Fibroblast of mammary gland (primary cell): ENCODE measurements around the gene TBPL1.

Experiments used
- DNase-seq: peaks from one replicate; pipeline ENCODE4 v3.0.0-alpha.2; 2010; ENCODE audit warnings: low read depth
- H3K4me3 ChIP-seq: 2 replicates; pipeline ENCODE4 v1.5.1; 2011; ENCODE audit warnings: low read depth, mild to moderate bottlenecking, low read length, moderate library complexity; ENCODE audit not compliant: control insufficient read depth
- TF ChIP-seq, protein P1 (sequence below): conservative IDR thresholded peaks from 2 replicates; pipeline ENCODE4 v1.5.1; 2011; ENCODE audit warnings: low read depth, low read length, inconsistent platforms; ENCODE audit not compliant: control insufficient read depth, insufficient read depth

The TBPL1 gene

DNA sequence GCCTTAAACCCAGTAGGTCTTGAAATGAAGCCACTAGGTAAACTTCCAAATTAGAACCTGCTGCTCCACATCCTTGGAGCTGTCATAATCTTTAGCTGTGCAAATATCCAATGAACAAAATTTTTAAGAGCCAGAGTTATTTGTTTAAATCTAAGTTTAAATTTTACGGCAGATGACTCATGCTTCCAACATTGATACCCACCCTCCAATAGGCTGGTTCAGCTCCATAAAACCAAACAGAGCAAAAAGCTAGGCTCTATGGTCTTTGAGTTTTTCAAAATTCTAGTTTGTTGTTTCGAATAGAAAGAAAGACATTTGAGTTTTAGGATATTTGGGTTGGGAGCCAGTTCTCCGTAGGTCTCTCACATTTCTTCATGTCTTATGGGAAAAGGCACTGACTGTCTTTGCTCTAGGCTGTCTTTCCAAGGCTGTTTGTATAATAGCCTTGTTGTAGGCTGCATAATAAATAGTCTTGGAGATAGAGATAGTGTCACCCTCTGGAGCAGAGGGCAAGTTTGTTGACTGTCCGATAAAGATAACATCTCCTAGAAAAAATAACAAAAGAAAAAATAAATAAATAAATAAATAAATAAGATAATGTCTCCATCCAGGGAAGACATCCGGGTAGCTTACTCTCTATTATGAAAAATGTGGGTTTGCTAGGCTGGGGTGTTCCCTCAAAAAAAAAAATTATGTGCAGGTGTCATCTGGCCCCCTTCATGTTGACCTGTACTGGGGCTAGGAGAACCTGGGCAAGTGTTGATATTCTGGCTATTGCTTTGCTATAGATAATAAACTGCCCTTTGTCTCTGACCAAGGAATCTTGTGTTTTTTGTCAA lies 62.9 kb downstream of the TBPL1 start:
- TF ChIP-seq, protein P1, sequence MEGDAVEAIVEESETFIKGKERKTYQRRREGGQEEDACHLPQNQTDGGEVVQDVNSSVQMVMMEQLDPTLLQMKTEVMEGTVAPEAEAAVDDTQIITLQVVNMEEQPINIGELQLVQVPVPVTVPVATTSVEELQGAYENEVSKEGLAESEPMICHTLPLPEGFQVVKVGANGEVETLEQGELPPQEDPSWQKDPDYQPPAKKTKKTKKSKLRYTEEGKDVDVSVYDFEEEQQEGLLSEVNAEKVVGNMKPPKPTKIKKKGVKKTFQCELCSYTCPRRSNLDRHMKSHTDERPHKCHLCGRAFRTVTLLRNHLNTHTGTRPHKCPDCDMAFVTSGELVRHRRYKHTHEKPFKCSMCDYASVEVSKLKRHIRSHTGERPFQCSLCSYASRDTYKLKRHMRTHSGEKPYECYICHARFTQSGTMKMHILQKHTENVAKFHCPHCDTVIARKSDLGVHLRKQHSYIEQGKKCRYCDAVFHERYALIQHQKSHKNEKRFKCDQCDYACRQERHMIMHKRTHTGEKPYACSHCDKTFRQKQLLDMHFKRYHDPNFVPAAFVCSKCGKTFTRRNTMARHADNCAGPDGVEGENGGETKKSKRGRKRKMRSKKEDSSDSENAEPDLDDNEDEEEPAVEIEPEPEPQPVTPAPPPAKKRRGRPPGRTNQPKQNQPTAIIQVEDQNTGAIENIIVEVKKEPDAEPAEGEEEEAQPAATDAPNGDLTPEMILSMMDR: no peak
- no peak for DNase-seq
- no peak overlapping the region for H3K4me3 ChIP-seq

DNA sequence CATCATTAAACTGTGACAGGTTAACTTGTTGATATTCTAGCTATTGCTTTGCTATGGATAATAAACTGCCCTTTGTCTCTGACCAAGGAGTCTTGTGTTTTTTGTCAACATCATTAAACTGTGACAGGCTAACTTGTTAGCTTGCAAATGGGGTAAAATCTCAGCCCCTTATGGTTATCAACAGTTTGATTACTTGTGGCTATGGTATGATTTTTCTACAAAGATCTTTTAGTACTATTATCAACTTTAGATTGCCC lies 63.5 kb downstream of the TBPL1 start:
- TF ChIP-seq, protein P1: no peak

DNA sequence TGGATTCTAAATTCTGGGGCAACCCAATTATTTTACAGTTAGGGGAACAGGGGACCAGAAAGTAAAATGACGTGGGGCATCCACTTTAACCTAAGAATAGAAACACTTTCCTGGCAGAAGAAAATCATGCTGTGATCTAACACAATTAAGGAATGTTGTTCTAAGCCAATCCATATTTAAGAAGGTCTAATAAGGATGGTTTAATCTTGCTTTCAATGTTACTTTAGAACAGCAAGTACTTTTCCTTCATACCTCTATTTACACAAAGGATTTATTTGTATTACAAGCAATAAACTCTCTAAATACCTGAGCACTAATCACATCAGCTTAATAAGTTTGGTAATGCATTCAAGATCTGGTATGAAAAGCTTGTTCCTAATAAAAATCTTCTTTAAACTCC lies 67.0 kb downstream of the TBPL1 start:
- H3K4me3 ChIP-seq: no peak overlapping the region
- DNase-seq: no peak
- TF ChIP-seq, protein P1: no peak

More for the DNA sequence above, 63.5 kb downstream of the TBPL1 start:
- no peak overlapping the region for H3K4me3 ChIP-seq
- DNase-seq: no peak

DNA sequence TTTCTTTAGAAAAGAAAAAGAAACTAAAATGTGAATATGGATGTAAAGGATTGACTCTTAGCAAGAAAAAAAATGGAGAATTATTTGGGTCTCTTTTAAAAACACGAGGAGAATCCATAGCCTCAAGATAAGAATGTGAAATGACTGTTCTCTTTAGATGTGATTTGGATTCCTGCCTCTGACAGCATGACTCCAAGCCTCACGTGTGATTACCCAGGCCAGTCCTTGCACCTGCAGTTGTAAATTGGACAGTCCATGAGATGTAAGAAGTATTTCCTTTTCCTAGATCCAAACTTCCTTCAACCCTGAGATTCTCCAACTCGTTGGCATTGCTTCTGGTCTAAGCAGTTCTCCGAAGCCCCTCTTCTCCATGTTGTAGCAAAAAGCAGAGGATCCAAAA lies 67.5 kb downstream of the TBPL1 start:
- TF ChIP-seq, protein P1: no peak
- no peak overlapping the region for H3K4me3 ChIP-seq
- no peak for DNase-seq

DNA sequence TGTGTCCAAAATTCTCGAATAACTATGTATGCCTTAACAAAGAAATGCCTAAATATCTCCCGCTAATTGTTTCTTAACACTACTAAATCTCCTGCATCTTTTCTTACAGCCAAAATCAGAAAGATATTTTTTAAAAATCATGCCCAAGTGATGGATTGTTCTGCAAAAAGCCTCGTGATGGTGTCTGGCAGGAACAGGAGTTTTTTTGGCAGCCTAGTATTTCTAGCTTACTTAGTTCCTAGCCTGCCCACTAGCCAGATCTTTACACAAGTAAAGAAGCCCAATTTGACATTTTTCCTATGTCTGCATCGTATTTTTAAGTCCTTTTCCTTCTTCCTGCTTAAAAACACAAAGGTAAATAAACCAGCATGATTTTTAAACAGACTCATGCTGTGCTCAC lies 67.9 kb downstream of the TBPL1 start:
- no peak overlapping the region for H3K4me3 ChIP-seq
- DNase-seq: no peak
- TF ChIP-seq, protein P1: no peak

DNA sequence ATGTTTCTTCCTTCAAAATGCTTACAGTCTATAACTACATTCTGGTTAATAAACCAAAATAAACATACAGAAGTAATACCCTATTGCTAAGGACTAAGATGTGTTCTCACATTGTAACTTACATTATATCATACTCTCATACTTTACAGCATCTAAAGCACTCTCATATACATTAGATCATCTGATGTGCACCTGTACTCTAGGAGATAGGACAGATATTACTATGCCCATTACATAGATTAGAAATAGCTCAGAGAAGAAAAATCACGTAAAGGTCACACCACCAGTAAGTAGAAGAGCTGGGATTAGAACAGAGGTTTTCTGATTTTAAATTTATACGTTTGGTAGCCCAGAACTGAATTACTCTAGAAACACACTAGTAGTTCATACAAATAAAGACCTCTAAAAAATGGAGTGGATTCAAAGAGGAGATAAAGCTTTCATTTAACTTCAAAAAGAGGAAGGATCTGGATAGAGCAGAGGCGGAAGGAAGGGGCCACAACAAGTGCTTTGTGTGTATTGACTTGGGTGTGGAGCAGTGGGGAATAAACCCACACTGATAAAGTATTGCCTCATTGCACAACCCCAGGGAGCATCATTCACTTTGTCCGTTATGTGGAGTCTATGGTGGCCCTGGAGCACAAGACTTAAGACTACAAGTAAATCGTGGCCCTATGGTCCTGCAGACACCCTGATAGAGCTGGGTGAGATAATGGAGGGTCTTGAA lies 68.5 kb downstream of the TBPL1 start:
- TF ChIP-seq, protein P1: no peak
- H3K4me3 ChIP-seq: no peak overlapping the region
- no peak for DNase-seq
